ENCODE results near the gene GRK7.

- TF ChIP-seq CTCF (IDR thresholded peaks at IDR 0.05), result no peak
- no peak for TF ChIP-seq POLR2A (IDR thresholded peaks at IDR 0.05)
These were observed 26.1 kb upstream of the GRK7 start for GRCh38 chr3:141737093-141737492.

Data from Peyer's patch (tissue), 4 donors.